ENCODE measurements around the gene MAGEA6. TPM values are rescaled to one million over a fixed set of nuclear protein-coding genes. Genes with fewer than 3 reads are reported as not detected.
"Not testable (repeated sequence)": the region's sequence is repeated elsewhere in the genome, so short reads cannot be mapped to it uniquely, and the experiment has no call there.

Gene MAGEA6
- polyA plus RNA-seq, 3 donors, result not detected

GRCh38 chrX:152759544-152759943 is 9.9 kb downstream of the MAGEA6 start:
- H3K9me3 ChIP-seq (replicated peaks in 1 of 2; ENCODE audit: control insufficient read depth in 1 of 2, insufficient read depth in 1 of 2, low read length in 2 of 2); H3K79me2 ChIP-seq (ENCODE audit: insufficient read depth, low read length); H3K9me3 Mint-ChIP-seq; H3K27ac ChIP-seq (ENCODE audit: low read depth in 1 of 2, low read length in 2 of 2); H3K27ac Mint-ChIP-seq; H3K4me1 Mint-ChIP-seq; H3K36me3 Mint-ChIP-seq; H3K4me1 ChIP-seq (ENCODE audit: control insufficient read depth in 1 of 2, insufficient read depth in 2 of 2, low read length in 2 of 2); DNase-seq; H3K4me3 Mint-ChIP-seq; H3K9ac ChIP-seq (ENCODE audit: insufficient read depth, low read length, poor library complexity, severe bottlenecking); H3K4me2 ChIP-seq (replicated peaks; ENCODE audit: extremely low read depth, low read length, poor library complexity, severe bottlenecking); H3K27me3 ChIP-seq (ENCODE audit: control insufficient read depth in 2 of 2, insufficient read depth in 2 of 2, low read length in 2 of 2); H3K27me3 Mint-ChIP-seq (ENCODE audit: low read depth in 3 of 3); intact Hi-C loops (cut with micrococcal nuclease); H3K36me3 ChIP-seq (replicated peaks in 1 of 2; ENCODE audit: control insufficient read depth in 1 of 2, insufficient read depth in 2 of 2, low read length in 2 of 2); H4K20me1 ChIP-seq (ENCODE audit: insufficient read depth, low read length); H3K4me3 ChIP-seq (replicated peaks in 1 of 3; ENCODE audit: low read depth in 2 of 3, low read length in 3 of 3); H2AFZ ChIP-seq (ENCODE audit: insufficient read depth, low read depth, low read length, poor library complexity, severe bottlenecking): not testable (repeated sequence)
- no CpG with 5 or more reads among the region's 7 CpGs for WGBS (ENCODE audit: insufficient coverage)

- H3K27ac ChIP-seq (ENCODE audit: low read depth in 1 of 2, low read length in 2 of 2); H3K4me3 Mint-ChIP-seq; DNase-seq; H3K27me3 Mint-ChIP-seq (ENCODE audit: low read depth in 3 of 3); H3K27me3 ChIP-seq (ENCODE audit: control insufficient read depth in 2 of 2, insufficient read depth in 2 of 2, low read length in 2 of 2); H3K4me2 ChIP-seq (replicated peaks; ENCODE audit: extremely low read depth, low read length, poor library complexity, severe bottlenecking); H3K36me3 Mint-ChIP-seq; H3K9me3 ChIP-seq (replicated peaks in 1 of 2; ENCODE audit: control insufficient read depth in 1 of 2, insufficient read depth in 1 of 2, low read length in 2 of 2); H3K4me1 ChIP-seq (ENCODE audit: control insufficient read depth in 1 of 2, insufficient read depth in 2 of 2, low read length in 2 of 2); H3K4me3 ChIP-seq (replicated peaks in 1 of 3; ENCODE audit: low read depth in 2 of 3, low read length in 3 of 3); H3K4me1 Mint-ChIP-seq; H4K20me1 ChIP-seq (ENCODE audit: insufficient read depth, low read length); H3K79me2 ChIP-seq (ENCODE audit: insufficient read depth, low read length); H2AFZ ChIP-seq (ENCODE audit: insufficient read depth, low read depth, low read length, poor library complexity, severe bottlenecking); H3K9ac ChIP-seq (ENCODE audit: insufficient read depth, low read length, poor library complexity, severe bottlenecking); intact Hi-C loops (cut with micrococcal nuclease); H3K9me3 Mint-ChIP-seq; H3K36me3 ChIP-seq (replicated peaks in 1 of 2; ENCODE audit: control insufficient read depth in 1 of 2, insufficient read depth in 2 of 2, low read length in 2 of 2); H3K27ac Mint-ChIP-seq: not testable (repeated sequence)
- WGBS (ENCODE audit: insufficient coverage), result no CpG with 5 or more reads among the region's 2 CpGs
These were observed 10.6 kb downstream of the MAGEA6 start, which contains the start of gene CSAG3 for GRCh38 chrX:152758918-152759317. CSAG3 (plus strand) TSS chrX:152759218.

GRCh38 chrX:152754871-152755270 is 14.6 kb downstream of the MAGEA6 start:
- WGBS (ENCODE audit: insufficient coverage), result no CpG with 5 or more reads among the region's 5 CpGs
- H3K4me2 ChIP-seq (replicated peaks; ENCODE audit: extremely low read depth, low read length, poor library complexity, severe bottlenecking); H3K27ac Mint-ChIP-seq; H3K27me3 Mint-ChIP-seq (ENCODE audit: low read depth in 3 of 3); H3K9ac ChIP-seq (ENCODE audit: insufficient read depth, low read length, poor library complexity, severe bottlenecking); H3K4me3 Mint-ChIP-seq; H3K4me3 ChIP-seq (replicated peaks in 1 of 3; ENCODE audit: low read depth in 2 of 3, low read length in 3 of 3); intact Hi-C loops (cut with micrococcal nuclease); H3K9me3 Mint-ChIP-seq; H3K79me2 ChIP-seq (ENCODE audit: insufficient read depth, low read length); H3K4me1 ChIP-seq (ENCODE audit: control insufficient read depth in 1 of 2, insufficient read depth in 2 of 2, low read length in 2 of 2); DNase-seq; H3K9me3 ChIP-seq (replicated peaks in 1 of 2; ENCODE audit: control insufficient read depth in 1 of 2, insufficient read depth in 1 of 2, low read length in 2 of 2); H3K4me1 Mint-ChIP-seq; H2AFZ ChIP-seq (ENCODE audit: insufficient read depth, low read depth, low read length, poor library complexity, severe bottlenecking); H3K36me3 ChIP-seq (replicated peaks in 1 of 2; ENCODE audit: control insufficient read depth in 1 of 2, insufficient read depth in 2 of 2, low read length in 2 of 2); H4K20me1 ChIP-seq (ENCODE audit: insufficient read depth, low read length); H3K36me3 Mint-ChIP-seq; H3K27ac ChIP-seq (ENCODE audit: low read depth in 1 of 2, low read length in 2 of 2); H3K27me3 ChIP-seq (ENCODE audit: control insufficient read depth in 2 of 2, insufficient read depth in 2 of 2, low read length in 2 of 2): not testable (repeated sequence)

GRCh38 chrX:152753686-152754650 is 15.5 kb downstream of the MAGEA6 start, which contains the start of gene MAGEA2:
MAGEA2 (minus strand) TSS chrX:152753842; CDS start chrX:152751363, 2,479 bp downstream.
- H3K9me3 ChIP-seq (replicated peaks in 1 of 2; ENCODE audit: control insufficient read depth in 1 of 2, insufficient read depth in 1 of 2, low read length in 2 of 2); H3K4me3 ChIP-seq (replicated peaks in 1 of 3; ENCODE audit: low read depth in 2 of 3, low read length in 3 of 3); H3K36me3 Mint-ChIP-seq; H4K20me1 ChIP-seq (ENCODE audit: insufficient read depth, low read length); H3K27me3 ChIP-seq (ENCODE audit: control insufficient read depth in 2 of 2, insufficient read depth in 2 of 2, low read length in 2 of 2); H3K4me3 Mint-ChIP-seq; H3K27ac ChIP-seq (ENCODE audit: low read depth in 1 of 2, low read length in 2 of 2); H3K36me3 ChIP-seq (replicated peaks in 1 of 2; ENCODE audit: control insufficient read depth in 1 of 2, insufficient read depth in 2 of 2, low read length in 2 of 2); DNase-seq; intact Hi-C loops (cut with micrococcal nuclease); H3K79me2 ChIP-seq (ENCODE audit: insufficient read depth, low read length); H3K9me3 Mint-ChIP-seq; H2AFZ ChIP-seq (ENCODE audit: insufficient read depth, low read depth, low read length, poor library complexity, severe bottlenecking); H3K4me2 ChIP-seq (replicated peaks; ENCODE audit: extremely low read depth, low read length, poor library complexity, severe bottlenecking); H3K4me1 Mint-ChIP-seq; H3K27me3 Mint-ChIP-seq (ENCODE audit: low read depth in 3 of 3); H3K4me1 ChIP-seq (ENCODE audit: control insufficient read depth in 1 of 2, insufficient read depth in 2 of 2, low read length in 2 of 2); H3K27ac Mint-ChIP-seq; H3K9ac ChIP-seq (ENCODE audit: insufficient read depth, low read length, poor library complexity, severe bottlenecking): not testable (repeated sequence)
- no CpG with 5 or more reads among the region's 35 CpGs for WGBS (ENCODE audit: insufficient coverage)
